Endothelial cell of umbilical vein (primary cell): ENCODE results near the gene ZBTB7A. TPM values are rescaled to one million over a fixed set of nuclear protein-coding genes. Genes with fewer than 3 reads are reported as not detected.

Source experiments
- BruUV-seq: library from RNA; stranded (reverse); fragments of 400-500 nt; replicated peaks from 2 replicates; lab custom pipeline; 2021; lab: Mats Ljungman, UMichigan
- CTCF ChIA-PET: fragments of 300-600, 350-600 bp; sonication (Branson Sonifier 250); formaldehyde crosslinking; loops from one replicate; lab custom pipeline; 2021; ENCODE audit warnings: antibody characterized with exemption, inconsistent platforms; lab: Charles Lee
- POLR2A ChIA-PET: fragments of 300-600, 350-600 bp; sonication (Branson Sonifier 250); formaldehyde crosslinking; loops from one replicate; lab custom pipeline; 2021; ENCODE audit warnings: antibody characterized with exemption, inconsistent platforms; lab: Charles Lee
- DNase-seq: peaks from one replicate; pipeline ENCODE4 v3.0.0-alpha.2; 2011; ENCODE audit warnings: low read depth, low spot score
- FAIRE-seq: peaks from 2 replicates; lab custom pipeline; 2011; peaks lifted over from hg19 to GRCh38; lab: Jason Lieb, UNC
- H2AFZ ChIP-seq: 2 replicates; pipeline ENCODE4 v1.6.0; 2012; ENCODE audit warnings: low read depth, low read length, control low read depth, inconsistent platforms
- H3K27ac ChIP-seq: 2 replicates; pipeline ENCODE4 v1.5.1; 2011; ENCODE audit warnings: low read depth, mild to moderate bottlenecking, control low read depth, low read length, moderate library complexity; ENCODE audit not compliant: insufficient read depth
- H3K27me3 ChIP-seq, 2 experiments: 2 replicates each; pipeline versions ENCODE4 v1.6.0 to v1.6.1; 2011; ENCODE audit warnings: low read length in 2 of 2, mixed read lengths in 1 of 2; ENCODE audit not compliant: control insufficient read depth in 2 of 2, insufficient read depth in 2 of 2
- H3K36me3 ChIP-seq, 2 experiments: 2 replicates in 1 of 2; 3 replicates in 1 of 2; pipeline ENCODE4 v1.5.1; 2011; ENCODE audit warnings: low read length in 2 of 2, mild to moderate bottlenecking in 1 of 2, moderate library complexity in 1 of 2; ENCODE audit not compliant: control insufficient read depth in 2 of 2, insufficient read depth in 2 of 2; ENCODE audit errors: extremely low read depth in 1 of 2
- H3K4me1 ChIP-seq: 3 replicates; pipeline ENCODE4 v1.5.1; 2011; ENCODE audit warnings: mild to moderate bottlenecking, low read length; ENCODE audit not compliant: control insufficient read depth, insufficient read depth; ENCODE audit errors: extremely low read depth
- H3K4me2 ChIP-seq: 2 replicates; pipeline ENCODE4 v1.6.1; 2011; ENCODE audit warnings: low read length, control low read depth, mixed read lengths; ENCODE audit not compliant: insufficient read depth
- H3K4me3 ChIP-seq, 3 experiments: fragments of 200-600 bp in 1 of 3; sonication (generic), shearing (Covaris generic) in 1 of 3; replicated peaks in 1 of 3; 2 replicates each; pipeline ENCODE4 v1.5.1; 2011 to 2016; ENCODE audit warnings: control low read depth in 3 of 3, low read length in 3 of 3, mild to moderate bottlenecking in 2 of 3, inconsistent platforms in 1 of 3, low read depth in 1 of 3, moderate library complexity in 1 of 3; ENCODE audit not compliant: insufficient read depth in 1 of 3
- H3K79me2 ChIP-seq: 2 replicates; pipeline ENCODE4 v1.6.0; 2012; ENCODE audit warnings: low read length, inconsistent platforms; ENCODE audit not compliant: control insufficient read depth, insufficient read depth
- H3K9ac ChIP-seq: replicated peaks from 2 replicates; pipeline ENCODE3; 2011; ENCODE audit warnings: low read length, control low read depth; ENCODE audit not compliant: insufficient read depth; ENCODE audit errors: extremely low read depth
- H3K9me1 ChIP-seq: replicated peaks from 3 replicates; pipeline ENCODE4 v1.6.0; 2011; ENCODE audit warnings: mild to moderate bottlenecking, low read length; ENCODE audit not compliant: control insufficient read depth, insufficient read depth; ENCODE audit errors: extremely low read depth
- H3K9me3 ChIP-seq: replicated peaks from 2 replicates; pipeline ENCODE4 v1.5.1; 2012; ENCODE audit warnings: low read length, inconsistent platforms; ENCODE audit not compliant: control insufficient read depth, insufficient read depth
- H4K20me1 ChIP-seq: replicated peaks from 2 replicates; pipeline ENCODE3; 2011; ENCODE audit warnings: mild to moderate bottlenecking, low read length; ENCODE audit not compliant: control insufficient read depth, insufficient read depth; ENCODE audit errors: extremely low read depth
- CTCF ChIP-seq, 2 donors: IDR thresholded peaks; 1 replicate in 1 of 2; 2 replicates in 1 of 2; pipeline ENCODE4 v1.5.1; 2011; ENCODE audit warnings: low read length in 2 of 2, mild to moderate bottlenecking in 2 of 2, moderate library complexity in 2 of 2, control low read depth in 1 of 2, inconsistent platforms in 1 of 2, low read depth in 1 of 2; ENCODE audit not compliant: insufficient read depth in 1 of 2; ENCODE audit errors: extremely low read depth in 1 of 2
- EZH2 ChIP-seq: IDR thresholded peaks from 2 replicates; pipeline ENCODE4 v1.6.1; 2012; ENCODE audit warnings: borderline replicate concordance, low read depth, mild to moderate bottlenecking, moderate library complexity, low read length, inconsistent platforms; ENCODE audit not compliant: severe bottlenecking
- FOS ChIP-seq: IDR thresholded peaks from 2 replicates; pipeline ENCODE4 v1.6.1; 2011; ENCODE audit warnings: mild to moderate bottlenecking, low read length, moderate library complexity, borderline replicate concordance; ENCODE audit not compliant: insufficient read depth
- GATA2 ChIP-seq: IDR thresholded peaks from 2 replicates; pipeline ENCODE4 v1.7.0; 2011; ENCODE audit warnings: low read depth, mild to moderate bottlenecking, moderate library complexity, mixed read lengths, low read length; ENCODE audit not compliant: insufficient read length, insufficient read depth
- JUN ChIP-seq: IDR thresholded peaks from 2 replicates; pipeline ENCODE4 v1.6.1; 2011; ENCODE audit warnings: borderline replicate concordance, low read depth; ENCODE audit not compliant: insufficient read length, insufficient read depth
- MAX ChIP-seq: IDR thresholded peaks from 2 replicates; pipeline ENCODE4 v1.6.1; 2011; ENCODE audit not compliant: insufficient read depth, insufficient read length
- MYC ChIP-seq: IDR thresholded peaks from one replicate; pipeline ENCODE4 v1.6.1; 2011; ENCODE audit warnings: mild to moderate bottlenecking, low read depth, low read length
- POLR2A ChIP-seq: IDR thresholded peaks from 2 replicates; pipeline ENCODE4 v1.6.1; 2012; ENCODE audit warnings: low read depth, mild to moderate bottlenecking, control low read depth, low read length
- POLR2AphosphoS5 ChIP-seq: IDR thresholded peaks from 2 replicates; pipeline ENCODE4 v1.6.1; 2012; ENCODE audit warnings: low read depth, mild to moderate bottlenecking, control low read depth, low read length, moderate library complexity; ENCODE audit not compliant: insufficient read depth
- dilution Hi-C: fragments of 300-500 bp; cut with MboI; formaldehyde crosslinking; loops from one replicate; pipeline ENCODE4 v1.15.0; 2019; ENCODE audit warnings: low sequenced_read_pairs; ENCODE audit not compliant: extremely low pct_ligation_motif_present
- intact Hi-C: fragments of 100-400 bp; cut with micrococcal nuclease; formaldehyde crosslinking; loops from one replicate; pipeline ENCODE4 v1.10.0; 2022
- polyA plus RNA-seq, 4 experiments: library from polyadenylated mRNA; depleted of rRNA in 3 of 4; stranded (reverse) in 3 of 4; unstranded in 1 of 4; fragments of >200 nt; gene quantifications; 2 replicates each; pipeline versions ENCODE4 v1.2.1 to v1.2.3, GENCODE V29; 2011 to 2012; ENCODE audit warnings: missing spikeins in 1 of 4
- total RNA-seq: library from RNA; stranded (reverse); gene quantifications from 2 replicates; pipeline ENCODE4 v1.2.3, GENCODE V29; 2021

Gene ZBTB7A
- total and polyA plus RNA-seq, 2 donors (not counting 3 experiments of a cell fraction or from before 2014, with no cell fraction given): 8.2 to 29.0 TPM

- Histone ChIP-seq H3K4me2 (no peak overlapping the region), H3K27me3 (no peaks in the 10 kb centered on the region), H3K79me2 (peaks cover 90% of the 10 kb centered on the region), H3K9me3 (no peaks in the 10 kb centered on the region), H2AFZ (no peak overlapping the region), H3K9me1 (no peaks in the 10 kb centered on the region), H3K4me1 (peaks cover 15% of the 10 kb centered on the region), H3K9ac (no peak overlapping the region), H4K20me1 (no peaks in the 10 kb centered on the region), H3K36me3 (peaks cover 2 to 26% of the 10 kb centered on the region in 2 experiments), H3K27ac (no peak overlapping the region), H3K4me3 (no peak overlapping the region)
- ChIA-PET CTCF (interaction anchor here (0.6 kb wide), 1 partner anchor 98 kb away, joined by 3 read pairs; no protein-coding TSS in a partner anchor), POLR2A (no interaction called here)
- TF ChIP-seq MAX (no peak), GATA2 (no peak), POLR2A (no peak), EZH2 (no peak), MYC (no peak), JUN (no peak), FOS (no peak), POLR2AphosphoS5 (no peak), CTCF (IDR thresholded peaks at IDR 0.05; ENCODE audit: extremely low read depth in 1 of 2, insufficient read depth in 1 of 2, low read depth in 1 of 2, low read length in 2 of 2) (no peak)
- intact Hi-C loops: no loop called here
- DNase-seq: no peak
- FAIRE-seq: no peak
- BruUV-seq: no TSS peak
- dilution Hi-C loops: no loop called here
These were observed 12.1 kb downstream of the ZBTB7A start for GRCh38 chr19:4054441-4055208.
